GM15510 (cell line): ENCODE results near the gene TSC22D1.

Source experiments
- POLR2A ChIP-seq: IDR thresholded peaks from 3 replicates; pipeline ENCODE4 v1.6.1; 2011; ENCODE audit warnings: borderline replicate concordance; ENCODE audit not compliant: insufficient read length; ENCODE audit errors: extremely low read depth

Gene TSC22D1

DNA sequence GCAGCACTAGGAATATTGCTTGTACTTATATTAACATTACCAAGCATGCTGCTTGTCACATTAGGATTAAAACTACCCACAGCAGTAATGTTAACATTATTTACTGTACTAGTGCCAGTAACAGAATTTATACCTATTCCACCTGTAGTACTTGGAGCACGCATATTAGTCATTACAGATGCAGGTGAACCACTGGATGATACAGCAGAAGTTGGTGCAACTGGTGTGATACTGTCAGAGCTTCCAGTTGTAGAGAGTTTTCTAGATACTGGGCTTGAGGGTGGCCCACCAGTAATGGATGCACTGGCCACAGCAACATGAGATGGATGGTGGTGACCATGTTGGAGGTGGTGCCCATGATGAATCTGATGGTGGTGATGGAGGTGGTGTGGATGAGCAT is 1.1 kb downstream of the TSC22D1 start:
- TF ChIP-seq POLR2A, result no peak

GRCh38 chr13:44574466-44574855 is 1.7 kb downstream of the TSC22D1 start:
- no peak for TF ChIP-seq POLR2A

DNA sequence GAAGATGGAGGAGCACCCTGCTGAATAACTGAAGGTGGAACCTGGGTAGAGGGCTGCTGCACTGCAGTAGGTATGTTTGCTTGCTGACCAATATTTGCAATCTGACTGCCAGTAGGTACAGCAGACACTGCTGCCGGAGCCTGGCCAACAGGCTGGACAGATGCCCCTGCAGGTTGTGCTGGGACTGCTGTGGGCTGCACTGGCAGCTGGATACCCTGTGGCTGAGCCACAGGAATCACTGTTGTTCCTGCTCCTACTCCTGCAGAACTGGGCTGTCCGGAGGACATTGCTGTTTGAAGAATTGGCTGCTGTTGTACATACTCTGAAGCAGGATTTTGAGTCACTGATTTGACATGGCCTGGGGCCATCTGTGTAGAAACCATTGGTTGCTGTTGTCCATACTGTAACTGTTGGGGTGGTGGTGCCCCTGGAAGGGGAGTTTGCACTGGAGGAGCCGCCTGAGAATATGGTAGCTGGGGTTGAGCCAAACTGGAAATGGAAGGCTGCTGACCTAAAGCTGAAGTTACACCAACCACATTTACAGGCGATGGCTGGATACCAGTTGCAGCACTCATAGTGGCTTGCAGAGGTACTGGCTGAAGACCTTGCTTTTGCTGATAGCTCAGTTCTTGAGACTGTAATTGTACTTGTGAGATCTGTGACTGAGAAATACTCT is 2.2 kb downstream of the TSC22D1 start:
- no peak for TF ChIP-seq POLR2A

DNA sequence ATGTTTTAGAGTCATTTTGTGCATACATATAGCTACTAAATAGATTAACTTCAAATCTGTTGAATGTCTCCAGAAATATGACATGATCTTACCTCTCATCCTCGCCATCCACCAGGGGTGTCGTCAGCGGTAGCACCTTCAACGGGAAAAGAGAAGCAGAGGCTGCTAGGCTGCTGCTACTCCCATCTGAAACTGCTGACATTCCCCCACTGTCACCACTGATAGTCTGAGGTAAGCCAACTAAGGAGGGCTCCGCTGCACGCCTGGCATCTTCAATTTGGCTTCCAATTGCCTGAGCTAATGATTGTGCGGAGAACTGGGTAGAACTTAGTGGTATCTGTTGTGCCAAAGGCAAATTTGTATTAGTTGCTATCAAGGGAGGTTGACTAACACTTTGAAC is 3.1 kb downstream of the TSC22D1 start:
- TF ChIP-seq POLR2A, result no peak

DNA sequence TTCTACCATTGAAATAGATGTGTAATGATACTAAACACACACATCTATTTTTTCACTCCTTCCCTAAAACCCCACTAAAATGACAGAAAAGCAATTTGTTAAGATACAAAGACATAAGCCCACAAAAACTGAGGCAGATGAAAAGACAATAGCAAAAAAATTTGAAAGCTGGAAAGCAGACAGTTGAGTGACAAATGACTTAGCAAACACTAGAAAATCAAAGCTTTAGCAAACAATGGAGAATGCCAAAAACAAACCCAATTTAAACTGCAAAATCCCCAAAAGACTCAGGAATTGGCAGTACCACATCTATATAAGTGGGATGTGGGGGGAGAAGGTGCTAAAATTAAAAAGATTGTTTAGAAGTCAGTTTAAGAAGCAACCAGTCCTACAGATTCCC is 9.5 kb downstream of the TSC22D1 start:
- no peak for TF ChIP-seq POLR2A

GRCh38 chr13:44565881-44566280 is 10.2 kb downstream of the TSC22D1 start:
- no peak for TF ChIP-seq POLR2A

DNA sequence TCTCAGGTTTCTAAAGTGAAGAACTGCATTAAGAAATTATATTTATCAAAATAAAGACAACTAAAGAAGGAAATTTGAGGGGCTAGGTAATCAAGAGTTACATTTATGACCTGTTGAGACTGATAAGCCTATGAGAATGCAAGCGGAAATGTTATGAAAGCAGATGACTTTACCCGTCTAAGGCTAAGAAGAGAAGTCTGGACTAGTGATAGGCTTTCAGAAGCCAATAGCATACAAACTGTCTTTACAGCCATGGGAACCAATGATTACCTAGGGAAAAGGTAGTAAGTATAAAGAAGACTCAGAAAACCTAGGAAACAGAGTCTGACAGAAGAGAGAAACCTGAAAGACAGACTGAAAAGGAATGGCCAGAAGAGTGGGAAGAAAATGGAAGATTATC is 11.2 kb downstream of the TSC22D1 start:
- TF ChIP-seq POLR2A, result no peak

DNA sequence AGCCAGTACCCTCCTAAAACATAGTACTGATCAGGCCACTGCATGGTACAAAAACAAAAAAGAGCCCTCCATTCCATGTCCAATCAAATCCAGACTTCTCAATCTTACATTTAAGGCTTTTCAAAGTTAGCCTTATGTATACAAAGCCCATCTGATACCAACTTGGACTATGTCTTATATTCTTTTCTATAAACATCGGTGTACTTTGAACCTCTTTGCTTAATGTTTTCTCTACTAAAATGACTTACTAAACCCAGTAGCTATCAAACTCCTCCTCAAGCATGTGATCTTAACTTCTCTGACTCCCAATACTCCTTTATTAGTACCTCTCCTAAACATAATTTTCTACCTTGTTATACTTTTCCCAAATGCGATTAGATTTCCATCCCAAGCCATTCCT is 14.8 kb downstream of the TSC22D1 start:
- TF ChIP-seq POLR2A, result no peak

- TF ChIP-seq POLR2A, result no peak
Observed at GRCh38 chr13:44557986-44558385, 18.1 kb downstream of the TSC22D1 start.

DNA sequence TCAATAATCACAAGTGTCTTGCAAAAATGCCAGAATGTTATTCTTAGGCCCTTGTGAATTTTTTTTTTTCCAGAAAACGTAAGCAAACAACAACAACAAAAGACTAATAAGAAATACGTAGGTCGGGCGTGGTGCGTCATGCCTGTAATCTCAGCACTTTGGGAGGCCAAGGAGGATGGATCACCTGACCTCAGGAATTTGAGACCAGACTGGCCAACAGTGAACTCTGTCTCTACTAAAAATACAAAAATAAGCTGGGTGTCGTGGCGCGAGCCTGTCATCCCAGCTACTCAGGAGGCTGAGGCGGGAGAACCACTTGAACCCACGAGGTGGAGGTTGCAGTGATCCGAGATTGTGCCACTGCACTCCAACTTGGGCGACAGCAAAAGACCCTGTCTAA is 20.9 kb downstream of the TSC22D1 start:
- no peak for TF ChIP-seq POLR2A

DNA sequence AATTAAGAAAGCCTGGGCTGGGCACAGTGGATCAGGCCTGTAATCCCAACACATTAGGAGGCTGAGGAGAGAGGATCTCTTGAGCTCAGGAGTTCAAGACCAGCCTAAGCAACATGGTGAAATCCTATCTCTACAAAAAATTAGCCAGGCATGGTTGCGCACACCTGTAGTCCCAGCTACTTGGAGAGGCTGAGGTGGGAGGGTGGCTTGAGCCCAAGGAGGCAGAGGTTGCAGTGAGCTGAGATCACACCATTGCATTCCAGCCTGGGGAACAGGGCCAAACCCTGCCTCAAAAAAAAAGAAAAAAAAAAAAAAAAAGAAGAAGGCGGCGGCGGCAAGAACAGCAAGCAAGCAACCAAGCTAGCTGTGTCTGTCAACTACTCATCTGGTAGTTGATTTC is 26.7 kb downstream of the TSC22D1 start:
- no peak for TF ChIP-seq POLR2A

DNA sequence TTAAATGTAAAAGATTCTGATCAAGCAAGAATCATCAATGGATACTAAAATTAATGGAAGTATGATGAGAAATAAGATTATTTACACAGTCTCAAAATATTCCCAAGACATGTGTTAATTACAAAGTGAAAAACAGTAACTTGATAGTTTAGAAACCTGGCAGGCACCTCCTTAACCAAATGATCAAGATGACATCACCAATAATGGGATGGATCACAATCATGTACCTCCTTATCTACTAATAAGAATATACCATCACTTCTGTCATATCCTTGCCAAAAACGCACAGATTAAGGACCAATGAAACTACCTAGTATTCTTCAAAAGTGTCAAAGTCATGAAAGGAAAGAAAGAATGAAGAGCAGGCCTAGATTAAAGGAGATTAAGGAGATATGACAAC is 30.0 kb downstream of the TSC22D1 start:
- TF ChIP-seq POLR2A, result no peak

DNA sequence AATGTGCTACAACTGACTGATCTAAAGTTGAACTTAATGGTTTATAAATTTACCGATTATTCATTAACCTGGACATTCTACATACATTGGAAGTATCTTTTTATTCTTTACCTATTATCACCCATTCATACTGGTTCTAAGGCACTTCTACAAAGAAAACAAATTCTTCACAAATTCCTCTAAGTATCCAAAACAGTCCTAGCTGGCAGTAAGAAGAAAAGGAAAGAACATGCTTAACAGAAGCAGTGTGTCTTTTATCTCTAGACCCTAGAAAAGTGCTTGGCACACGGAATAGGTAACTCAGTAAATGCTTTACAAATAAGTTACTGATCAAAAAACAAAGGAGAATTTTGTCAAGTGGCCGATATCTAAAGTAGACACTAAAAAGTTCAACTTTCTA is 32.8 kb downstream of the TSC22D1 start:
- no peak for TF ChIP-seq POLR2A

DNA sequence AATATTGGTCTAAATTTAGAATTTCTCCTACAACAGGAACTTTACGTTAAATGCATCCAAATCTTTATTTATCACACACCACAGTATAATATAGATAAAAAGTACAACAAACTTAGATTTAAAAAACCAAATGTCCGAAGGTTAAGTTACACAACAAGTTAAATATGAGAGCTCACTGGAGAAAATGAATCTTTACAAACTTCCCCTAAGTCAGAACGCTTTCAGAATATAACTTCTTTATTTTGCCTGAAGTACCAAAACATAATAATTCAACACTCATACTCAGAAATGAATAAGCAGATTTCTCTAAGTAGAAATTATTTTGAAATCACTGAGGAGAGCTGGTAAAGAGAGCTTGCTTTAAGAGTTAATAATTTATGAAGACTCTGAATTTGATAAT is 33.8 kb downstream of the TSC22D1 start:
- no peak for TF ChIP-seq POLR2A

DNA sequence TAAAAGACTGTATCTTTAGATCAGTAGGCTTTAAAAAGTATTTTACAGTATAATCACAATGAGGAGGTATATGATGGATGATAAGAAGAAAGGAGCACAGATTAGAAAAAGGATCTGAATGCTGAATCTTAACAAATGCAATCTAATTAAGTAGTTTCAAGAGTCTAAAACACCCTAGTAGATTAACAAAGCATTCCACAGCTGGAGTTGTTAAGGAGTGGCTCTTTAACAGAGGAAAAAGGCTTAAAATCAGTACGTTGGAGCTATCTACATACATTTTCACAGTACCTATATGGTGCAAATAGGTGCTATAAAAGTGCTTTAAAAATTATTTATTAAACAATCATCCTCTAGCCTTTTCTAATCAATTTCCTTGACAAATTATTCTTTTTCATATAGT is 34.5 kb downstream of the TSC22D1 start:
- TF ChIP-seq POLR2A, result no peak

DNA sequence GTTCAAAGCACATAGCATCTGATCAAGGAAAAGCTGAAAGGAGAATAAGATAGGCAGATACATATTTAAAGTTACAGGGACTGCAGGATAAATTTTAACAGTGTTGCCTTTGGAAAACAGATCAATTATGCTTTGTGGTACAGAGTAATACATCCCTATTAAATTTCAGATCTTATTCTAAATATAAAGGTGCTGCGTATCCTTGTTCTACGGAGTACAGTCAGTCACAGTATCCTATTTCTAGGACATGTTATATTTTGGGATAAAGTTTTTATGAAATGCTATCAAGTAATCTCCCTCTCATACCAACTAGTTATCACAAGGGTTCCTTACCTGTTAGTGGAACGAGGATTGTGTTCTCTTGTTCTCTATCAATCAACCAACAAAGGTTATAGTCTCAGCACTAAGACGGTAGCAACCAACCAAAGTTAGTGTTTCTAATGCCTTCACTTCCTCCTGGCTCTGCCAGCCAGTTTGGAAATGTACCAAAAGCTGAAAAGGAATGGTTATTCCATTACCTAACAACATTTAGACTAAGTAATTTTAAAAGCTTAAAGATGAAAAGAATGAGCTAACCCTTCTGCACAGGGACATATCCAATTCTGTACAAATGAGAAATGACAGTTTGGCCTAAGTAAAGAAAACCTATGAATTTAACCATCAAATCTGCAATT is 35.2 kb downstream of the TSC22D1 start:
- TF ChIP-seq POLR2A, result no peak
